ELF-1 (cell line): Measurements from ENCODE around the gene TFCP2L1.

Experiments
- DNase-seq: peaks from one replicate; pipeline ENCODE4 v3.0.0-alpha.2; 2016; ENCODE audit warnings: low read depth, low spot score

The TFCP2L1 gene

GRCh38 chr2:121266543-121267106 is 18.4 kb downstream of the TFCP2L1 start:
- DNase-seq = no peak

DNA sequence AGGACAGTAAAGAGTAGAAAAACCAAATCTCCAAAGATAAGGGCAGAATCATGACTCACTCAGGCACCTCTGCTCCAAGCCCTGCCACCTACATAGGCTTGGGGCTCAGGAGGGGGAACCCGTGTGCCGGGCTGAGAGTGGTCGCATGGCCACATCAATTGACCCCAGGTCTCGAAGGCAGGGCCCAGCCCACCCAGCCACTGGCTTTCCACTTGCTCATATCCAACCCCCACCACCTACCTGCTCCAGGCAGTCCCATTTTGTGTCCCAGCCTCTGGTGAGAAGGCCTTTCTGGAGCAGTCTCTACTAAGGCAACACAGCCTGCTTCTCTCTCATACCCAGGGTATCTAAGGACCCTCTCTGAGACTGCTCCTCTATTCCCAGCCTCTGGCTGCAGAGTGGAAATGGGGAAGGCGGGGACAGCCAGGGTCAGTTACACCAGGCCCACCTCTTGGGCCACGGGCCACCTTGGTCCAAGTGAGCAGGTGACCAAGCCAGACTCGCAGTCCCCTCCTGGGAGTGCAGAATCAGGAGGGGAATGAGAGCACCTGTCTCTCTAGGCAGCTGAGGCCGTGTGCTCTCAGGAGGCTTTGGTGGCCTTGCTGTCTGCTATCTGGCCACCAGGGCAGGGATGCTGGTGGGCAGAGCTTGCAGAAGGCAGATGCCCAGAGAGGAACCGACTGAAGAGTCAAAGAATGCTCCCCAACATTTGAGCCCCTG is 20.8 kb downstream of the TFCP2L1 start:
- DNase-seq = no peak

DNA sequence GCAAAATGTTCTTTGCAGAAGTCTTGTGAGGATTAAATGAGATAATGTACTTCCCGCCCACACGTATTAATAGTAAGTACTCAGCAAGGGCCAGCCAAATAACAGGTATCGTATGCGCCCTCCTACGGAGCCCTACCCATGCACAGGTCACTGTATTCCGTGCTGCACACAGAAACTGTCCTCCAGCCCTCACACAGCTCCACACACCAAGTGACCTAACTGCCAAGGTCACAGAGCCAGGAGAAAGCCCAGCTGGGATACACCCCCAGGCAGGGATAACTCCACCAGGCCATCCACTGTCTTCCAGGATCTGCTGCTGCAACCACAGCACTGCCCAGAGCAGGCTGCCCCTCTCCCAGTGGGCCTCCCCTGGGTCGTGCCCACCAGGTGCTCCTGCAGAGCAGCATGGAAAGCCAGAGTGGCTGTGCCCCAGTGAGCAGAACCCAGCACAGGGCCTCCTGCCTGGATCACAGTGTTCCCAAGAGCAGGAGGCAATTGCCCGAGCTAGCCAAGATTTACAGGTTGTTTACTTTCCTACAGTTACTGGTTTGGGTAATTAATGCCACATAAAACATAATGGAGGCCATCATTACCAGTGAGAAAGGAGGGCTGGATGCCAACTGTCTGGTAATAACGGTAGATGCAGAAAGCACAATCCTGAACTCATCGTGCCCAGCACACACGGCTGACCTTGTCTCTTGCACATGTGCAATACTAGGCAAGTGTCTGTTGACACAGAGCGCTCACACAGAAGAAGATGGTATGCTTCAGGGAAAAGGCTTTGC is 24.4 kb downstream of the TFCP2L1 start:
- no peak for DNase-seq

- DNase-seq = no peak
Measured at GRCh38 chr2:121258051-121258450, 27.0 kb downstream of the TFCP2L1 start.

GRCh38 chr2:121257480-121257840 is 27.5 kb downstream of the TFCP2L1 start:
- no peak for DNase-seq

DNA sequence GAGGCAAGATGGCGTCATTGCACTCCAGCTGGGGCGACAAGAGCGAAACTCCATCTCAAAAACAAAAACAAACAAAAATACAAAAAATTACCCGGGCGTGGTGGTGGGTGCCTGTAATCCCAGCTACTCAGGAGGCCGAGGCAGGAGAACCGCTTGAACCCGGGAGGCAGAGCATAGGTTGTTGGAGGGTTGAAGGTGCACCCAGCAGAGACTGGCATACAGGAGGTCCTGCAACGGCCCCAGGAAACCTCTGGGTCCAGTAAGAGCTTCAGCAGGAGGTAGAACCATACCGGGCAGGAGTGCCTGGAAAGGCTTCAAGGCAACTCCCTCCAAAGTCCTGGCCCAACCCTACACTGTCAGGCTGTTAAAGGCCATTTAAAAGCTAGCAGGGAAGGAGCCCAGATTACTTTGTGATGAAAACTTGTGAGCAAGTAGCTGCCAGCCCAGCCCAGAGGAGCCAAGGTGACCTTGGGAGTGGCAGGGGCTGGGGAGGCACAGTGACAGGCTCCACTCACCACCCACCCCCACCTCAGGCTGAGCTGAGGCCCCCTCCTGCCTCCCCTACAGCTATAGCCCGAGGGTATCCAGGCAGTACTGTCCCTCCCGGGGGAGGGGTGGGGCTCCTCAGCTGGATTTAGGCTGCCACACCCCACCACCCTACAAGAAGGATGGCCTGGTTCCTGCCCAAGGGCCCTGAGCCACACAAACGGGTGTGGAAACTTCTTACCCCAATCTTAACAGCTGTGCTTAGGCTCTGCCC is 28.1 kb downstream of the TFCP2L1 start:
- no peak for DNase-seq

DNA sequence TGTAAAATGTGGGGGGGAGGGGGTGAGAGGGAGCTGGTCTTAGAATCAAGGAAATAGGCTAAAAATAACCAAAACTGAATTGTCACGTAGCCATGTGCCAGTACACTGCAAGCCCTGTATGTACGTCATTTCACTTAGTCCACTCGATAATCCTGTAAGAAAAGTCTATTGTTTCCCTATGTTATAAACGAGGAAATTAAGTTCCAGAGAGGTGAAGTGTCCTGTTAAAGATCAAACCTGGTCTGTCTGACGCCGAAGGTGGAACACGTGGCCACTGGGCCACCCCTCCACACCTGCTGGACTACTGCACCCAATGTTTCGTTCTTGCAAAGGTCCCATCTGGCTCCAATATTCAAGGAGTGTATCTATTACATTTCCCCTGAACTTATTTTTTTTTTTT is 29.6 kb downstream of the TFCP2L1 start:
- no peak for DNase-seq

DNA sequence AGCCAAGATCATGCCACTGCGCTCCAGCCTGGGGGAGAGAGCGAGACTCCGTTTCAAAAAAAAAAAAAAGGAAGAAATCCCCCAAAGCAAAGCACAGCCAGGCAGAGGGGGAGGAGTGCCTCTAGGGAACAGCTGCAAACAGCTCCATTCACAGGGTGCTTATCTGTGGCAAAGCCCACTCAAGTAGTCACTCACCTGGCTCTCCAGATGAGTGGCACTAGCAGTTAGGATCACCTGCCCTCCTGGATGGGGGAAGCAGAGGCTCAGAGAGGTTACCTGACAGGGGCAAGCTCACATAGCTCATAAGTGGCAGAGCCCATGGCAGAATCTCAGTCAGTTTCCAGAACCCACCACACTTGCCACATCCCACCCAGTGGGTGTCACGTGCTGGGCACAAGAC is 30.3 kb downstream of the TFCP2L1 start:
- no peak for DNase-seq

DNA sequence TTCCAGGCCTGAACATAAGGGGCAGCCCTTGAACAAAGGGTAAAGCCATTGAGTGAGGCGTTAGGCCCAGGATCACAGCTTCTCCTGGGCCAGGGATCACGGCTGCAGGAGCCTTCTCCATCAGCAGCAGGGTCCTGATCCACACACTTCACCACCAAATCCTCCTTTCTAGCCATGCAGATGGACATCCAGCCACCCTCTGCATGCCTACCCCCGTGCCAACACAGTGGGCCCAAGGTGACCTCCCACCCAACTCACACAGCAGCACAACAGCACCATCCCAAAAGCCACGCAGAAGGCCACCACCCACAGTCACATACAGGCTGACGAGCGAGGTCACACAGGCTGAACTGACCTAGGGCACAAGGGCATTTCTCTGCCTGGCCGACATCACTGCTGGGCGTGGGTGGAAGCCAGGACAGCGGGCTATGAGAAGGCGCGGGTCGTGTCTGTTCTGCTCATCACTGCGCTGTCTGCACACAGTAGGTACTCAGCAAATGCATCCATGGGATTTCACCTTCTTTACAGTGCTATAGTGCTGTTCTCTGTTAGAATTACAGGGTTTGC is 31.2 kb downstream of the TFCP2L1 start:
- DNase-seq = no peak

DNA sequence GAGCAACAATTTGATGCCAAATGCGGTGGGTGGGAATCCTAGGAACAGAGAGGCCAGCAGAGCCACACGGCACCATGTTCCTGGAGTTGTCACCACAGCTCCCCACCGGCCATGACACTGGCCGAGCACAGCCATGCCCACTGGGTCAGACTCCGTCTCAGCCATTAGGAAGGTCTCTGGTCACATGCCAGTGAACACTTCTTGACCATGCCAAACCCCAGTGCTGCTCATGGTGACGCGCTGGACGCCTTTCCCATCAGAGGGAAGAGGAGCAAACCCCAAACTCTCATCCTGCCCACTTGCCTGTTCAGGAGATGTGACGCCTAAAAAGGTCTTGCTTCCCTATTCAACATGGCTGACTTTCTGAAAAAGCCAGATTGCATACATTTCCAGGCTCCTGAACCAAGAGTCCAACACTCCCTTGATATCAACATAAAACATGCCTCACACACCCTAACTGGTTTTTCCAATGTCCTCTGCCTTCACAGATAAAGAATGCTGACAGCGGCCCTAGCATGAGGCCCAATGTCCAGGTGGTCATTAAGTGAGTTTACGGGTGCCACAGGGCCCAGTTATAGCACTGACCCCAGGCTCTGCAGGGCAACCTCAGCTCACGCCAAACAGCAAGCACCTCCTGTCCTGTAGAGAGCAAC is 31.9 kb downstream of the TFCP2L1 start:
- no peak for DNase-seq

- DNase-seq = no peak
Measured at GRCh38 chr2:121251497-121251896, 33.5 kb downstream of the TFCP2L1 start.

- DNase-seq = no peak
Measured at GRCh38 chr2:121248766-121249343, 36.1 kb downstream of the TFCP2L1 start.

DNA sequence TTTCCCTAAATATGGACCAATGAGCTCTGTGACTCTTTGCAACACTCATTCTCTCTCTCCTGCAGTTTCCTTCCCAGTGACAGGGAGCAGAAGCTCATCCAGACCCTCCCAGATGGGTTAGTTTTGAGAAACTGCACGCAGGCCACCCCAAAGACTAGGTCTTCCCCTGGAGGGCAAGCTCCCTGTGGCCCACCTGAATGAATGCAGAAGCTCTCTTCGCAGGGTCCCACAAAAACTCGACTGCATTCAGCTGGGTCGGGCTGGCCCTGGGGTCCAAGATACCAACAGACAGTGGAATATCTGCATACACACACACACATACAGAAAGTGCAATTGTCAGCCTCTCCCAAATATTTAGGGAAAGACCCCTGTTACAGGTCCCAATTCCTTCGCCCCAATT is 37.0 kb downstream of the TFCP2L1 start:
- DNase-seq = no peak

GRCh38 chr2:121247534-121247933 is 37.5 kb downstream of the TFCP2L1 start:
- no peak for DNase-seq

DNA sequence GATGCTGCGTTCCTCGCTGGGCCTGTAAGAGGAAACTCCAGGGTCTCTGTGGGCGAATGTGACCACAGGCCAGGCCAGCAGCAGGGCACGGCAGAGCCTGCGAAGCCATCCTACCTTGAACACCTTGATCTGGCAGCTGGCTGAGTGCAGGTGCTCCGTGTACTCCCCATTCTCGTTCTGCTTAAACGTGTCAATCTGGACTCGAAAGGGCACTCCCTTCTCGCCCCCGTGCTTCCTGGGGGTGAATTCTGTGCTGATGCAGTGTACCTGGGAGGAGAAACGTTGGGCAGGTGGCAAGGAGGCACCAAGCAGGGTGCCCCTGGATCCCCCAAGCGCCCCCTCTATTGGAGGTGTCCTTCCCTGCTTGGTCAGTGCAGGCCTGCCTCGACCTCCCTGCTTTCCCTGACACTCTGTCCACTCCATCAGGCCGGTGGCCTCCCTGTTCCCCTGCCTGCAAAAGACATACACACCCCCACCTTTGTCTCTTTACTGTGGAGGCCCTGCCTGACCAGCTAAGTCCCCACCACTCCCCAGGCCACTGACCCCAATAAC is 38.2 kb downstream of the TFCP2L1 start:
- DNase-seq = no peak

DNA sequence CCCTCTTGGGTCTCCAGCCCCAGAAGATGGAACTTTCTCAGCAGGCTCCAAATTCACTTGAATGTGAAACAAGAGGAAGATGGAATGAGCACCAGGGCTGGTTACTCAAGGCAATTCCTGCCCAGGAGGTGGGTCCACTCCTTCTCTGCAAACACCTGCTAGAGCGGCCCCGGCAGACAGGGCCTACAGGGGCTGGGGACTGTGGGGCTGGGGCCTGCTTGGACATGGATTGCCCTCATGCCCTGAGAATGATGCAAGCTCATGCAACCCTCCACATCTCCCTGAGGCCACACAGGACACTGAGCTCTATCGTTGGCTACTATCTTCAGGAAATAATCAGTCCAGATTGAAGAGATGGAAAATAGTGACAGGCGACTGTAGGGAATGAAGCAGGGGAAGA is 39.1 kb downstream of the TFCP2L1 start:
- DNase-seq = no peak

DNA sequence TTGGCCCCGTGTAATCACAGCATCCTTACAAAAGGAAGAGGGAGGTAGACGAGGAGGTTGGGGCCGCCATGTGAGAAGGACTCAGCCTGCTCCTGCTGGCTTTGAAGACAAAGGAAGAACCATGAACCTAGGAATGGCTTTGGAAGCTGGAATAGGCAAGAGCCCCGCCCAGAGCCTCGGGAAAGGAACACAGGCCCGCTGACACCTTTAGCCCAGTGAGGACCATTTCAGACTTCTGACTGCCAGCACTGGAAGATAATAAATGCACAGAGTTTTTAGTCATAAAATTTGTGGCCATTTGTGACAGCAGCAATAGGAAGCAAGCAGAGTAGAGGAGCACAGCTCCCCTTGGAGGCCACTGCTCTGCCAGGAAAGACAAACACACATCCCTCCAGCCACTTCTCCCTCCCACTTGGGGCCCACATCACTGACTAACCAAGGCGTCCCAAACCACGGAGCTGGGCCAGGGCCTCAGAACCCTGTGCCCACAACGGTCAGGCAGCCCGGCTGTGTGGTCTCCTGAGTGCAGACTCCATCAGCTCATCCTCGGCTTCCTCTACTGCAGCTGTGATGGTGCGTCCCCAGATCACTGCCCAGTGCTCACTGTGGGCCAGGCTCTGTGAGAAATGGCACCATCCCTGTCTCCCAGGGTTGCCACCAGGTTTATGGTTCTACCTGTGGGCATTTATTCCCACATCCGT is 39.7 kb downstream of the TFCP2L1 start:
- no peak for DNase-seq

- DNase-seq = no peak
Measured at GRCh38 chr2:121244616-121245015, 40.4 kb downstream of the TFCP2L1 start.

DNA sequence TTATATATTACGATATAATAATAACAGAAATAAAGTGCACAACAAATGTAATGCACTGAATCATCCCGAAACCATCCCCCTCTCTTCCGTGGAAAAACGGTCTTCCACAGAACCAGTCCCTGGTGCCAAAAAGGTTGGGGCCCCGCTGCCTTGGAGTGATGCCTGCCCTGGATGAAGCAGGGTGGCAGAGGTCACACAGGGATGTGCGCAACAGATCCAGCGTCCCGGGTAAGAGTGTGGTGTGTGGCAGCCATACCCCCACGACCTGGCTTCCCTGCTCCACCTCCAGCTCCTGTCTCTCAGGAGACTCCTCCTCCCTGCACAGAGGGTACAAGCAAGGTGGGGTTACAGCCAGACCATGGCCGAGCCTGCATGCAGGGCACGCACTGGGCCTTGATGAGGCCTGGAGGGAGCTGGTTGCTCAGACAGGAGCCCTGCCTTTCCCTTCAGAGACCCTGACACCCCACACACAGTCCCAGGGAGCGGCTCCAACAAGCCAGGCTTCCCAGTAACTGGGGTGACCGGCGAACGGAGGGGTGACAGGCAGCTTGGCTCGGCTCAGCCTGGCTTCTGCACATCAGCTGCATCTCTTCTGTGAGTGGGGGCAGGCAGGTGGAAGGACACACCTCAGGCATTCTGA is 41.1 kb downstream of the TFCP2L1 start:
- no peak for DNase-seq

DNA sequence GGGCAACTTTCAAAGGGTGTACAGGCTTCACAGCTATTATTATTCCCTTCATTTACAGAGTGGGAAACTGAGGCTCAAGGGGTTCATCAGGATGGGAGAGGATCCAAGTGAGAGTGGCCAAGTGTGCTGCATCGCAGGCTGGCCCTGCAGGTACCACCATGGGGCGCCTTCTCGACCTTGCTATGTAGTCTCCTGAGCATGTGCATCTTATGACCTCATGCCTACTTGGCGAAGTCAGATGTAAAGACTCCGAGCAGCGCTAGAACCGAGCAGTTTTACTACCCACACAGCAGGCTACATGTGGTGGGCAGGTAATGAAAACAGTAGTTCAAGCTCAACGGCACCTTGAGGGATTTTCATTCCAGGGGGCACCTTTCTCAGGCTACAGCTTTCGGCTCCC is 42.0 kb downstream of the TFCP2L1 start:
- no peak for DNase-seq
